Kasumi-1 (cell line): ENCODE results near the gene OPCML.

Experiments
- DNase-seq, 2 experiments: peaks; one replicate each; lab custom pipeline; 2025; lab: John Stamatoyannopoulos, UW

The OPCML gene

GRCh38 chr11:133072378-133072777 lies 459.9 kb downstream of the OPCML start:
- DNase-seq = no peak

DNA sequence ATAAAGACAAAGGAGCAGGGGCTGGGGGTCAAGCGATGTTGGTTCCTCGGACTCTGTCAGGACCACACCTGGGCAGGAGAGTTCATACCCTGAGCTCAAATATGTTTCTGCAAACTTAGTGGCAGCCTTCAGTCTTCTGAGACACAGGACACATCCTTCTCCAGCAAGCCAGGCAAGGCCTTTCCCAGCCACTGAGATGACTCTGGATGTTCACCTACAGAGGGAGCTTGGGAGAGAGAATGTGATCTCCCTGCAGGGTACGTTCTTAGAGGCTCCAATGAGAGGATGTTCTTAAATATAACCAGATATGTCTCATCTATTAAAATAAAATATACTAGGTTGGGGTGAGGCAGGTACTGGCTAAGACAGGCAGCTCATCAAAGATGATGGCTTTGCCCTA lies 461.5 kb downstream of the OPCML start:
- DNase-seq = no peak

- DNase-seq = no peak
These were observed 462.1 kb downstream of the OPCML start for GRCh38 chr11:133070021-133070713.

GRCh38 chr11:133065847-133066485 lies 466.3 kb downstream of the OPCML start:
- DNase-seq = no peak

DNA sequence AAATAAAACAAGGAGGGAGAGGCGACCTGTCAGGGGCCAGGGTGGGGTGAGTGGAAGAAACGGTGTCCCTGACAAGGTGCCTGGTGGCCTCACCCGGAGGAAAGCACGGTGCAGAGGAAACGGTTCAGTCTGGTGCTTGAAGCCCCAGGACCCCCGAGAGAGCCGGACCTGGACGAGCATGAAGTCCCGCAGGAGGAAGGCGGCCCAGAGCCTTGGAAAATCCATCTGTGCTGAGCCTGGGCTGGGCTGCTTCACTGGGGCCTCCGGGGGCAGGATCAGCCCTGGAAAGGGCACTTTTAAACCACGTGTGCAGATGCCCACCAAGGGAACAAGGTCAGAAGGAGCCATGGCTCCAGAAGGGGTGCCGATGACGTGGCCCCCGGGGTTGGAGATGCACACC lies 467.3 kb downstream of the OPCML start:
- DNase-seq = no peak

- no peak for DNase-seq
These were observed 468.0 kb downstream of the OPCML start for GRCh38 chr11:133064152-133064877.

DNA sequence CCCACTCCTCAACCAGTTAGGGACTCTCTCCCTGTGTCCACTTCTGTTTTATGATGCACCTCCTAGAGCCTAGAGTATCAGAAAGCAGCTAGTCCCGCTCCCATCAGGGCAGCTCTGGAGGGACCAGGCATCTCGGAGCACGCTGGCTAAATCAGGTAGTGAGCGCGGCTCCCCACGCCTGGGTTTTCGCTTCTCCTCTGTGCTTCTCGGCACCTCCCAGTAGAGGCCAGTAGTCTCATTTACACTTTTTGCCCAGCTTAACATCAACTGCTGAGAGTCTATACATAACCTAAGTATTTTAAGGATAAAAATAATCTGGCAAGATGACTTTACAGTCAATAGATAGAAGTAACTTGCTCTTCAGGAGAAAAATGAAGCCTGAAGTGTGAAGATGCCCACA lies 473.8 kb downstream of the OPCML start:
- DNase-seq = no peak

- DNase-seq = no peak
These were observed 479.1 kb downstream of the OPCML start for GRCh38 chr11:133053124-133053776.

GRCh38 chr11:133052537-133052936 lies 479.8 kb downstream of the OPCML start:
- DNase-seq = no peak

GRCh38 chr11:133049244-133050019 lies 482.9 kb downstream of the OPCML start:
- DNase-seq = no peak

DNA sequence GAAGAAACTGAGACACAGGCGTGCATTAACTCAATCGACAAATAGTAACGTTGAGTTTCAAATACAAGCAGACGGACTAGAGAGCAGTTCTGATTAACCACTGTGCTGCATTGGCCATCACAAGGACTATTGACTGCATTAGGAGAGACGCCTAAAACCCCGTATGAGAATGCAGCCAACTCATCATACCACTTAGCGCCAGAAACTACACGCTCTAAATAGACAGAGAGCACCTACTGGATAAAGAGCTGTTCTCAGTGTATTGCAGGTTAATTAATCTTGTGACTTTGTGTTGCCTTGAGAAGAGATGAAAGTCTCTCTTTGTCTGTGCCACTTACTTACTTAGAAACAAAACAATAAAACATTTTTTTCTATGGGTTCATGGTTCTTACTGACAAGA lies 484.0 kb downstream of the OPCML start:
- no peak for DNase-seq

DNA sequence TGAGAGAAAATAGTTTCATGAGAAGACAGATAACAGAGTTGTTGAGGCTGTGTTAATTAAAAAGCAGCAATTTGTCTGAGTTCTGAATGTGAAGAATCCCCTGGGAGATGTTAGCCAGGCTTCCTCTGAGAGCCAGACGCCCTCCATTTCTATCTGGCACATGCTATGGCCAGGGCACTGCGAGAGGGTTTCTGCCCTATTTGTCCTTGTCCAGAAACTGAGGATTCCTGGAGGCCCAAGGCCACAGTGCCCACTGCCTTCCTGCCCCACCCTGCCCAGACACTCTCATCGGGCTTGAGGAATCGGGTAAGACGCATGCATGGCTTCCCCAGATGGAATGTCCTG lies 484.6 kb downstream of the OPCML start:
- DNase-seq = no peak

DNA sequence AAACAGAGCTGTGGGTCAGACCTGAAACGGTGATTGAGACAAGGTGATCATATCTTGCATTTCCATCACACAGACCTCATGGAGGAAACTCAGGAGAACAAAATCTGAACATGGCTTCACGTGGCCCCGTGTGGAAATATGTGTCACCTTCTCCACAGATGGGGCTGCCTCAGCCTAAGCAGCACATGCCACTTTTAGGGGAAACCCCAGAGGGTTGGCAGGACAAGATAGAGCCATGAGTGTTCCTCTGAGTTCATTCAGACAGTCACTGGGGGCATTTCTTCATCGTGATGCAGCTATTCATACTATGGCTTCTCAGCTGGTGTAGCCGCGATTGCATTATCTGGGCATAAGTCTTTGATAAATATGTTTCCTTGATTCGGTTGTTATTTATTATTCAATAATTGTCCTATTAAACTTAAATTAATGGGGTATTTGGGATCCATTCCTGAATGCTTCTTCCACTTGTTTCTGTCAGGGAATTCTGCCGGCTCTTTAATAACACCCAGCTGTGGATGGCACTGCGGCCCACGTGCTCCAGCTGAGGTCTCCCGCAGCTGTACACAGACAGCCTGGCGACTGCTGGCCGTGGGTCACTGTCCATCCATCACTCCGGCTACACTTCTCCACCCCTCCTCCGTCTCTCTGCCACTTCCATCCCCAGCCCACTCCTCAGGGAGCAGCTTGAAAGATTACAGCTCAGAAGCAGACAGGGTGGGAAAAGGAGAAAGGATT lies 485.1 kb downstream of the OPCML start:
- no peak for DNase-seq

GRCh38 chr11:133046252-133046651 lies 486.0 kb downstream of the OPCML start:
- no peak for DNase-seq

DNA sequence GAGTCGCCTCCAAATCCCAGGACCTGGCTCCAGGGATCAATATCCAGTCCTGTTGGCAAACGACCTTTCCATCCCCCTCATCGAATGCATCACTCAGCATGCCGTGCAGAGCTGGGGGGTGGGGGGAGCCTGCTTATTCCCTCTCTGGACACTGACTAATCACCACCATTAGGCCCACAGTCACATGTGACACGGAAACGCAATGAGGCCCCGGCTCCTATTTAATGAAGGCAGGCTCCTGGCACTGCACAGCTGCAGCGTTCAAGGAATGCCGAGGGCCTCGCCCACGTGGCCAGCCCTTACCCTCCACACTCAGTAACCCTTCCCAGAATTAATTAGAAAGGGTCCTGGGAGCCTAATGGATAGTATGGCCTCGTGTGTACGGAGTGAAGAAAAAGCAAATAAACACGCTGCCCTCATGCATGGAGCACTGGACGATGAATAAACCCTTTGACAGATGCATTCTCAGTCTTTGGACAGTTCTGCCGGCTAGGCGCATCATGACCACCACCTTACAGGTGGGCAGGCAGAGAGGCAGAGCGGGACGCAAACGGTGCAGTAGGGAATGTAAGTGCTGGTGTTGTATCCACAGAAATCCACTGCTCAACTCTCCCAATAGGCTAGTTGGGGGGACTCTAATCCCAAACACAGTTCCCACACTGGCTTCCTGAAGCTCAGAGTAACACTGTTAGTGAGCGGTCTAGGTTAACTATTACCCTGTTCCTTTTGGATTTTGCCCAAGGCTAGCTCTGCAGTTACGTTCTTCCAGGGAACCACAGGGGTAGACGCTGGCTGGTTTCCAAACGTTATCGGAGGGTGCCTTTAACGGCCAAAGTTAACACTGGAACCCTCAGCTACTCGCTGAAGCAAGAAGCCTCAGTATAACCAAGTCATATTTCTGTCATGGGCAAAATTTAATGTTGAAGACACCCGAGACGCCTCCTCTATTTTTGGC lies 490.1 kb downstream of the OPCML start:
- DNase-seq = no peak

GRCh38 chr11:133041181-133041580 lies 491.1 kb downstream of the OPCML start:
- no peak for DNase-seq

DNA sequence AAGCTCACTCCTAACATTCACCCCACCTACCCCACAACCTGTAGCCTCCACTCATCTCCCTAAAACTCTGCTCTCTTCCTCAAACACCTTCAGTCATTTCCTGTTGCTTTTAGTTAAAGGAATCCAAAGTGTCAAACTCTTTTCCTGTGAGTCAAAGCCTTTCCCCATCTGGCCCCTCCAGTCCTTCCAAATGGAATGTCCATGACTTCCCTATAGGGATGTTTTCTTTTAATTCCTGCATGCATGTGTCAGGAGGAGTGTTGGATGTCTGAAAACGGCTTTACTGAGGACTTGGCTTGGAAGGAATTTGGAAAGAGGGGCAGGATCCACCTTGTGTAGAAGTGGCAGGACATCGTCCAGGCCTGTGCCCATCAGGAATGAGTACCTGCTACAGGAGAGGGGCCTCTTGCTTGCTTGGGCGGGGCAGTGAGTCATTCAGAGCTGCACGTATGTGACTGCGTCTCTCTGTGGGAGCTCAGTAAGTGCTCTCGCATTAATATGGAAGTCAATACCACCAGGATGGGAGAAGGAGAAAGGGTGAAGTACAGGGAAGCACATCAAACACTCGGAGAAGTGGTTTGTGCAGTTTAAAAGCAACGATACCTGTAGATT lies 491.9 kb downstream of the OPCML start:
- no peak for DNase-seq

- no peak for DNase-seq
These were observed 493.5 kb downstream of the OPCML start for GRCh38 chr11:133038850-133039249.

- DNase-seq = no peak
These were observed 497.4 kb downstream of the OPCML start for GRCh38 chr11:133034929-133035328.

- no peak for DNase-seq
These were observed 503.2 kb downstream of the OPCML start for GRCh38 chr11:133029107-133029506.
